Gastroesophageal sphincter (tissue), 3 donors: ENCODE measurements around the gene LRRC28.

Experiments
- CTCF ChIP-seq, 4 experiments: fragments of 200-600 bp in 2 of 4; fragments of 450-650 bp in 2 of 4; sonication (generic) in 1 of 4; IDR thresholded peaks; one replicate each; pipeline ENCODE4 v1.5.1; 2017 to 2019; ENCODE audit warnings: antibody characterized with exemption in 4 of 4, mild to moderate bottlenecking in 2 of 4, moderate library complexity in 2 of 4
- POLR2A ChIP-seq, 2 donors: fragments of 450-650 bp; IDR thresholded peaks; one replicate each; pipeline ENCODE4 v1.6.1; 2017; ENCODE audit warnings: antibody characterized with exemption in 2 of 2, mild to moderate bottlenecking in 2 of 2, moderate library complexity in 1 of 2
- POLR2AphosphoS5 ChIP-seq: sonication (generic); formaldehyde crosslinking; IDR thresholded peaks from one replicate; pipeline ENCODE4 v1.6.1; 2017; ENCODE audit warnings: antibody characterized with exemption

GRCh38 chr15:99368743-99369142 is 117.5 kb downstream of the LRRC28 start:
- TF ChIP-seq CTCF (IDR thresholded peaks at IDR 0.05), result no peak
- no peak for TF ChIP-seq POLR2A (IDR thresholded peaks at IDR 0.05)
- TF ChIP-seq POLR2AphosphoS5, result no peak
